ENCODE data around the gene DCTN2. TPM values are rescaled to one million over a fixed set of nuclear protein-coding genes. Genes with fewer than 3 reads are reported as not detected.

The DCTN2 gene
- polyA plus RNA-seq, 1 donor from 2014 or later, result 369 TPM

GRCh38 chr12:57529831-57530230 lies 17.2 kb downstream of the DCTN2 start:
- Histone ChIP-seq H3K4me2 (ENCODE audit: low read length) (no peak overlapping the region), H3K9ac (ENCODE audit: low read length) (no peak overlapping the region), H3K36me3 (ENCODE audit: insufficient read depth, low read length) (no peaks in the 10 kb centered on the region)

GRCh38 chr12:57528831-57529555 lies 18.0 kb downstream of the DCTN2 start:
- peaks cover 18% of the 10 kb centered on the region for H3K79me2 ChIP-seq (replicated peaks; ENCODE audit: insufficient read depth, low read length)
- H3K4me2 ChIP-seq (ENCODE audit: low read length), result no peak overlapping the region
- no peaks in the 10 kb centered on the region for H3K36me3 ChIP-seq (ENCODE audit: insufficient read depth, low read length)
- no peaks in the 10 kb centered on the region for H3K9me2 ChIP-seq (ENCODE audit: insufficient read depth, low read length)
- no peaks in the 10 kb centered on the region for H3K9me3 ChIP-seq (ENCODE audit: low read length)
- no peaks in the 10 kb centered on the region for H4K20me1 ChIP-seq (ENCODE audit: insufficient read depth)
- no peak overlapping the region for H3K4me3 ChIP-seq (ENCODE audit: low read length)
- no peak overlapping the region for H3K9ac ChIP-seq (ENCODE audit: low read length)
- no peaks in the 10 kb centered on the region for H3F3A ChIP-seq (ENCODE audit: insufficient read depth, low read length, poor library complexity, severe bottlenecking)
- no peak overlapping the region for H2AFZ ChIP-seq (ENCODE audit: low read depth, low read length)
- no peak overlapping the region for H3K27ac ChIP-seq (ENCODE audit: low read length)
- H3K27me3 ChIP-seq (ENCODE audit: insufficient read depth, low read depth, low read length), result no peaks in the 10 kb centered on the region
- TF ChIP-seq EZH2 (IDR thresholded peaks at IDR 0.05; ENCODE audit: borderline replicate concordance, insufficient read depth, low read length, poor library complexity, severe bottlenecking) (no peak), MXI1 (conservative IDR thresholded peaks at IDR 0.05; ENCODE audit: poor library complexity, severe bottlenecking) (no peak), RAD21 (conservative IDR thresholded peaks at IDR 0.05) (no peak), SMC3 (conservative IDR thresholded peaks at IDR 0.05; ENCODE audit: poor library complexity) (no peak), REST (IDR thresholded peaks at IDR 0.05; ENCODE audit: borderline replicate concordance) (no peak)

More at GRCh38 chr12:57529831-57530230, 17.2 kb downstream of the DCTN2 start:
- no peak for TF ChIP-seq POLR2AphosphoS5 (IDR thresholded peaks at IDR 0.05)
- no peak for TF ChIP-seq MXI1 (conservative IDR thresholded peaks at IDR 0.05; ENCODE audit: poor library complexity, severe bottlenecking)
- no peak for TF ChIP-seq EP300 (conservative IDR thresholded peaks at IDR 0.05; ENCODE audit: poor library complexity, severe bottlenecking)
- TF ChIP-seq CTCF (IDR thresholded peaks at IDR 0.05; ENCODE audit: poor library complexity, severe bottlenecking), result no peak
- no peak for TF ChIP-seq RAD21 (conservative IDR thresholded peaks at IDR 0.05)
- TF ChIP-seq REST (IDR thresholded peaks at IDR 0.05; ENCODE audit: borderline replicate concordance), result no peak
- no peak for TF ChIP-seq SMC3 (conservative IDR thresholded peaks at IDR 0.05; ENCODE audit: poor library complexity)
- TF ChIP-seq EZH2 (IDR thresholded peaks at IDR 0.05; ENCODE audit: borderline replicate concordance, insufficient read depth, low read length, poor library complexity, severe bottlenecking), result no peak
- TF ChIP-seq TAF1 (IDR thresholded peaks at IDR 0.05; ENCODE audit: low read depth), result no peak
- Histone ChIP-seq H3K27me3 (ENCODE audit: insufficient read depth, low read depth, low read length) (no peaks in the 10 kb centered on the region), H3K4me3 (ENCODE audit: low read length) (no peak overlapping the region), H3K27ac (ENCODE audit: low read length) (no peak overlapping the region), H3K9me2 (ENCODE audit: insufficient read depth, low read length) (no peaks in the 10 kb centered on the region), H3K9me3 (ENCODE audit: low read length) (no peaks in the 10 kb centered on the region), H3K79me2 (replicated peaks; ENCODE audit: insufficient read depth, low read length) (peaks cover 18% of the 10 kb centered on the region), H2AFZ (ENCODE audit: low read depth, low read length) (no peak overlapping the region), H3F3A (ENCODE audit: insufficient read depth, low read length, poor library complexity, severe bottlenecking) (no peaks in the 10 kb centered on the region), H4K20me1 (ENCODE audit: insufficient read depth) (no peaks in the 10 kb centered on the region)

Measured in neural cell (in vitro differentiated cells).